Endothelial cell of umbilical vein (primary cell): ENCODE data around the gene GGNBP2. TPM values are rescaled to one million over a fixed set of nuclear protein-coding genes. Genes with fewer than 3 reads are reported as not detected.

Source experiments
- BruUV-seq: library from RNA; stranded (reverse); fragments of 400-500 nt; replicated peaks from 2 replicates; lab custom pipeline; 2021; lab: Mats Ljungman, UMichigan
- CTCF ChIA-PET: fragments of 300-600, 350-600 bp; sonication (Branson Sonifier 250); formaldehyde crosslinking; loops from one replicate; lab custom pipeline; 2021; ENCODE audit warnings: antibody characterized with exemption, inconsistent platforms; lab: Charles Lee
- POLR2A ChIA-PET: fragments of 300-600, 350-600 bp; sonication (Branson Sonifier 250); formaldehyde crosslinking; loops from one replicate; lab custom pipeline; 2021; ENCODE audit warnings: antibody characterized with exemption, inconsistent platforms; lab: Charles Lee
- DNase-seq: peaks from one replicate; pipeline ENCODE4 v3.0.0-alpha.2; 2011; ENCODE audit warnings: low read depth, low spot score
- FAIRE-seq: peaks from 2 replicates; lab custom pipeline; 2011; peaks lifted over from hg19 to GRCh38; lab: Jason Lieb, UNC
- H2AFZ ChIP-seq: 2 replicates; pipeline ENCODE4 v1.6.0; 2012; ENCODE audit warnings: low read depth, low read length, control low read depth, inconsistent platforms
- H3K27ac ChIP-seq: 2 replicates; pipeline ENCODE4 v1.5.1; 2011; ENCODE audit warnings: low read depth, mild to moderate bottlenecking, control low read depth, low read length, moderate library complexity; ENCODE audit not compliant: insufficient read depth
- H3K27me3 ChIP-seq, 2 experiments: 2 replicates each; pipeline versions ENCODE4 v1.6.0 to v1.6.1; 2011; ENCODE audit warnings: low read length in 2 of 2, mixed read lengths in 1 of 2; ENCODE audit not compliant: control insufficient read depth in 2 of 2, insufficient read depth in 2 of 2
- H3K36me3 ChIP-seq, 2 experiments: 2 replicates in 1 of 2; 3 replicates in 1 of 2; pipeline ENCODE4 v1.5.1; 2011; ENCODE audit warnings: low read length in 2 of 2, mild to moderate bottlenecking in 1 of 2, moderate library complexity in 1 of 2; ENCODE audit not compliant: control insufficient read depth in 2 of 2, insufficient read depth in 2 of 2; ENCODE audit errors: extremely low read depth in 1 of 2
- H3K4me1 ChIP-seq: 3 replicates; pipeline ENCODE4 v1.5.1; 2011; ENCODE audit warnings: mild to moderate bottlenecking, low read length; ENCODE audit not compliant: control insufficient read depth, insufficient read depth; ENCODE audit errors: extremely low read depth
- H3K4me2 ChIP-seq: 2 replicates; pipeline ENCODE4 v1.6.1; 2011; ENCODE audit warnings: low read length, control low read depth, mixed read lengths; ENCODE audit not compliant: insufficient read depth
- H3K4me3 ChIP-seq, 3 experiments: fragments of 200-600 bp in 1 of 3; sonication (generic), shearing (Covaris generic) in 1 of 3; replicated peaks in 1 of 3; 2 replicates each; pipeline ENCODE4 v1.5.1; 2011 to 2016; ENCODE audit warnings: control low read depth in 3 of 3, low read length in 3 of 3, mild to moderate bottlenecking in 2 of 3, inconsistent platforms in 1 of 3, low read depth in 1 of 3, moderate library complexity in 1 of 3; ENCODE audit not compliant: insufficient read depth in 1 of 3
- H3K79me2 ChIP-seq: 2 replicates; pipeline ENCODE4 v1.6.0; 2012; ENCODE audit warnings: low read length, inconsistent platforms; ENCODE audit not compliant: control insufficient read depth, insufficient read depth
- H3K9ac ChIP-seq: replicated peaks from 2 replicates; pipeline ENCODE3; 2011; ENCODE audit warnings: low read length, control low read depth; ENCODE audit not compliant: insufficient read depth; ENCODE audit errors: extremely low read depth
- H3K9me1 ChIP-seq: replicated peaks from 3 replicates; pipeline ENCODE4 v1.6.0; 2011; ENCODE audit warnings: mild to moderate bottlenecking, low read length; ENCODE audit not compliant: control insufficient read depth, insufficient read depth; ENCODE audit errors: extremely low read depth
- H3K9me3 ChIP-seq: replicated peaks from 2 replicates; pipeline ENCODE4 v1.5.1; 2012; ENCODE audit warnings: low read length, inconsistent platforms; ENCODE audit not compliant: control insufficient read depth, insufficient read depth
- H4K20me1 ChIP-seq: replicated peaks from 2 replicates; pipeline ENCODE3; 2011; ENCODE audit warnings: mild to moderate bottlenecking, low read length; ENCODE audit not compliant: control insufficient read depth, insufficient read depth; ENCODE audit errors: extremely low read depth
- EZH2 ChIP-seq: IDR thresholded peaks from 2 replicates; pipeline ENCODE4 v1.6.1; 2012; ENCODE audit warnings: borderline replicate concordance, low read depth, mild to moderate bottlenecking, moderate library complexity, low read length, inconsistent platforms; ENCODE audit not compliant: severe bottlenecking
- FOS ChIP-seq: IDR thresholded peaks from 2 replicates; pipeline ENCODE4 v1.6.1; 2011; ENCODE audit warnings: mild to moderate bottlenecking, low read length, moderate library complexity, borderline replicate concordance; ENCODE audit not compliant: insufficient read depth
- GATA2 ChIP-seq: IDR thresholded peaks from 2 replicates; pipeline ENCODE4 v1.7.0; 2011; ENCODE audit warnings: low read depth, mild to moderate bottlenecking, moderate library complexity, mixed read lengths, low read length; ENCODE audit not compliant: insufficient read length, insufficient read depth
- JUN ChIP-seq: IDR thresholded peaks from 2 replicates; pipeline ENCODE4 v1.6.1; 2011; ENCODE audit warnings: borderline replicate concordance, low read depth; ENCODE audit not compliant: insufficient read length, insufficient read depth
- MAX ChIP-seq: IDR thresholded peaks from 2 replicates; pipeline ENCODE4 v1.6.1; 2011; ENCODE audit not compliant: insufficient read depth, insufficient read length
- MYC ChIP-seq: IDR thresholded peaks from one replicate; pipeline ENCODE4 v1.6.1; 2011; ENCODE audit warnings: mild to moderate bottlenecking, low read depth, low read length
- POLR2A ChIP-seq: IDR thresholded peaks from 2 replicates; pipeline ENCODE4 v1.6.1; 2012; ENCODE audit warnings: low read depth, mild to moderate bottlenecking, control low read depth, low read length
- POLR2AphosphoS5 ChIP-seq: IDR thresholded peaks from 2 replicates; pipeline ENCODE4 v1.6.1; 2012; ENCODE audit warnings: low read depth, mild to moderate bottlenecking, control low read depth, low read length, moderate library complexity; ENCODE audit not compliant: insufficient read depth
- dilution Hi-C: fragments of 300-500 bp; cut with MboI; formaldehyde crosslinking; loops from one replicate; pipeline ENCODE4 v1.15.0; 2019; ENCODE audit warnings: low sequenced_read_pairs; ENCODE audit not compliant: extremely low pct_ligation_motif_present
- intact Hi-C: fragments of 100-400 bp; cut with micrococcal nuclease; formaldehyde crosslinking; loops from one replicate; pipeline ENCODE4 v1.10.0; 2022
- polyA plus RNA-seq, 4 experiments: library from polyadenylated mRNA; depleted of rRNA in 3 of 4; stranded (reverse) in 3 of 4; unstranded in 1 of 4; fragments of >200 nt; gene quantifications; 2 replicates each; pipeline versions ENCODE4 v1.2.1 to v1.2.3, GENCODE V29; 2011 to 2012; ENCODE audit warnings: missing spikeins in 1 of 4
- total RNA-seq: library from RNA; stranded (reverse); gene quantifications from 2 replicates; pipeline ENCODE4 v1.2.3, GENCODE V29; 2021
- TF ChIP-seq, protein P1 (sequence below), 2 donors: IDR thresholded peaks; 1 replicate in 1 of 2; 2 replicates in 1 of 2; pipeline ENCODE4 v1.5.1; 2011; ENCODE audit warnings: low read length in 2 of 2, mild to moderate bottlenecking in 2 of 2, moderate library complexity in 2 of 2, control low read depth in 1 of 2, inconsistent platforms in 1 of 2, low read depth in 1 of 2; ENCODE audit not compliant: insufficient read depth in 1 of 2; ENCODE audit errors: extremely low read depth in 1 of 2

GGNBP2 gene
- total and polyA plus RNA-seq, 2 donors (not counting 3 experiments of a cell fraction or from before 2014, with no cell fraction given): 52.6 to 77.6 TPM

DNA sequence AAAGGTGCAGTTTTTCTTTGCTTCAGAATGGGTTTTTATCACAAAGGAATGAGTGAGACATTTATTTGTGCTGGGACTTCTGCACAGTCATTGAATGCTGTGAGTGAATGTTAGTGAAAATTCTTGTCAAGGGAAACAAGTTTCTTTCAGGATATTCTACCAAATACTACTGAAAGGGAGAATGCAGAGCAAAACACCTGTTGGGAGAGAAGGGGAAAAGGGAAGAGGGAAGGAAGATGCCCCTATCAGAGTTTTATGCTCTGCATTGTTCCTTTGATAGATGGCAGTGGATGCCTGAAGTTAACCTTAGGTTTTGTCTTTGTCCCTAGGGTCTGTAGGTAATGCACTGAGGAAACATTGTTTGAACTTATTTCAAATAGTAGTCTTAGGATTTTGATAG is 3.1 kb downstream of the GGNBP2 start:
- Histone ChIP-seq H3K4me1 (peaks cover 20% of the 10 kb centered on the region), H4K20me1 (peaks cover 12% of the 10 kb centered on the region), H3K9me1 (no peaks in the 10 kb centered on the region), H3K9me3 (no peaks in the 10 kb centered on the region), H3K9ac (no peak overlapping the region), H3K4me3 (no peak overlapping the region), H3K27ac (no peak overlapping the region), H3K79me2 (peaks cover 77% of the 10 kb centered on the region), H3K27me3 (no peaks in the 10 kb centered on the region), H3K36me3 (no peaks in the 10 kb centered on the region), H2AFZ (no peak overlapping the region), H3K4me2 (peak overlapping the region; percentile 81)
- POLR2A ChIA-PET: no interaction called here
- BruUV-seq: no TSS peak
- dilution Hi-C loops (no loop called here), intact Hi-C loops (loop anchor here (5.0 kb wide), 1 partner anchor 810 kb away; no protein-coding TSS in a partner anchor)
- TF ChIP-seq FOS: no peak
- TF ChIP-seq MYC: no peak
- TF ChIP-seq JUN: no peak
- TF ChIP-seq, protein P1, sequence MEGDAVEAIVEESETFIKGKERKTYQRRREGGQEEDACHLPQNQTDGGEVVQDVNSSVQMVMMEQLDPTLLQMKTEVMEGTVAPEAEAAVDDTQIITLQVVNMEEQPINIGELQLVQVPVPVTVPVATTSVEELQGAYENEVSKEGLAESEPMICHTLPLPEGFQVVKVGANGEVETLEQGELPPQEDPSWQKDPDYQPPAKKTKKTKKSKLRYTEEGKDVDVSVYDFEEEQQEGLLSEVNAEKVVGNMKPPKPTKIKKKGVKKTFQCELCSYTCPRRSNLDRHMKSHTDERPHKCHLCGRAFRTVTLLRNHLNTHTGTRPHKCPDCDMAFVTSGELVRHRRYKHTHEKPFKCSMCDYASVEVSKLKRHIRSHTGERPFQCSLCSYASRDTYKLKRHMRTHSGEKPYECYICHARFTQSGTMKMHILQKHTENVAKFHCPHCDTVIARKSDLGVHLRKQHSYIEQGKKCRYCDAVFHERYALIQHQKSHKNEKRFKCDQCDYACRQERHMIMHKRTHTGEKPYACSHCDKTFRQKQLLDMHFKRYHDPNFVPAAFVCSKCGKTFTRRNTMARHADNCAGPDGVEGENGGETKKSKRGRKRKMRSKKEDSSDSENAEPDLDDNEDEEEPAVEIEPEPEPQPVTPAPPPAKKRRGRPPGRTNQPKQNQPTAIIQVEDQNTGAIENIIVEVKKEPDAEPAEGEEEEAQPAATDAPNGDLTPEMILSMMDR (IDR thresholded peaks at IDR 0.05; ENCODE audit: extremely low read depth in 1 of 2, insufficient read depth in 1 of 2, low read depth in 1 of 2, low read length in 2 of 2): no peak
- no peak for TF ChIP-seq EZH2
- TF ChIP-seq GATA2: no peak
- no peak for TF ChIP-seq POLR2A
- TF ChIP-seq POLR2AphosphoS5: no peak
- no peak for TF ChIP-seq MAX
- CTCF ChIA-PET: no interaction called here
- DNase-seq: no peak
- FAIRE-seq: no peak
